Breast epithelium (tissue), 3 donors: ENCODE data around the gene MTR.

Experiments used
- CTCF ChIP-seq, 3 donors: fragments of 450-650 bp; IDR thresholded peaks; one replicate each; pipeline ENCODE4 v1.5.1; 2016 to 2017; ENCODE audit warnings: antibody characterized with exemption in 3 of 3, mild to moderate bottlenecking in 3 of 3, moderate library complexity in 3 of 3
- POLR2A ChIP-seq: fragments of 450-650 bp; IDR thresholded peaks from one replicate; pipeline ENCODE4 v1.6.1; 2016; ENCODE audit warnings: antibody characterized with exemption, mild to moderate bottlenecking, moderate library complexity

- TF ChIP-seq CTCF (IDR thresholded peaks at IDR 0.05) (no peak), POLR2A (no peak)
These were observed 20.8 kb downstream of the MTR start for GRCh38 chr1:236815941-236816340.
